HG03469 (cell line): Measurements from ENCODE around the gene PSMD1.
"Not testable (repeated sequence)": the region's sequence is repeated elsewhere in the genome, so short reads cannot be mapped to it uniquely, and the experiment has no call there.

Experiments
- ATAC-seq: cut with Tn5 transposase; IDR thresholded peaks from one replicate; pipeline ENCODE4 v1.9.1; 2021; ENCODE audit warnings: mild to moderate bottlenecking, moderate library complexity, moderate number of reproducible peaks; ENCODE audit not compliant: unreplicated experiment

Gene PSMD1

GRCh38 chr2:231140808-231141207, 84.1 kb downstream of the PSMD1 start:
- not testable (repeated sequence) for ATAC-seq

- no peak for ATAC-seq
These were observed 88.2 kb downstream of the PSMD1 start for GRCh38 chr2:231144896-231145295.

GRCh38 chr2:231146665-231147064, 90.0 kb downstream of the PSMD1 start:
- no peak for ATAC-seq

DNA sequence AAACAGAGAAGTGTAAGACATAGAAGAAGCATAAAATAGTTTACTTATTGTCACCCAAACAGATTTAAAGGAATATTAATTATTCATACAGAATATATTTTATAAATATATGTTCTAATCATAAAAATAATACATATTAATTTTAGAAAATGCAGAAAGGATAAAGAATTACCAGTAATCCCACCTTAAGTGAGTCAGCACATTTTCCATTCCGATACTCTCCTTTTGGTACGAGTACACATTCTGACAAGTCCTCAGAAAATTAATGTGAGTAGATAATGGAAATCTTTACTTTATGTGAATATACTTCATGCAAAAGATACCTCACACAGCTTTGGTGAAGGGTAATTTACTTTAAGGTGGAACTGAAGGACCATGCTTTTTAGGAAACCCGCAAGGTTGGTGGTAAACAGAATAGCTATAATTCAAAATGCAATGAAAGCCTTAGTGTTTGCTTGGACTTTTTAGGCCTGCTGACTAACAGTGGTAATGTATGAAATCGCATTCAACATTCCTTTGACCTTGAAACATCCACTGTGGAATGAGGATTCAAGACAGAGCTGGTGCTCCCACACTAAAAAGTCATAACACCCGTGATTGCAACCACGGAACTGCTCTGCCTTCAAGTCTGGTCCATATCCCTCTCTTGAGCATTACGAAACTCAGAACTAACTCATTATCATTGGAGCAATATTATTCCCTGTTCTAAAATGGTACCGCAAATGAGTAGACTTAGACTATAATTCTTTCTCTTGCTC, 96.3 kb downstream of the PSMD1 start:
- no peak for ATAC-seq

DNA sequence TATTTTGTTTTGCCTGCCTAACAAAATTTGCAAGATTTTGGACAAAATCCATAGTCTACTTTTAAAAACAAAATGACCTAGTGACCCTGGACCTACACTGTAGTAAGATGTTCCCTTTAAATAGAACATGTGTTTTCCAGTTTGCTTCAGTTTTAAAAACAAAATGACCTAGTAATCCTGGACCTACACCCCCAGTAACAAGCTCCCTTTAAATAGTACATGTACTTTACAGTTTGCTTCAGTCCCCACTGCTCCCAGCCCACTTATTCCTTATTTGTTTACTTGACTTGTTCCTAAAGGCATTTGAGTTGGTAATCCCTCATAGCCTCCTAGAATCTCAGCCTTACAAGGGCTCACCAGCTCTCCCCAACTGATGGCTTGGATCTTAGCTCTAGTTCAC, 102.6 kb downstream of the PSMD1 start:
- no peak for ATAC-seq

DNA sequence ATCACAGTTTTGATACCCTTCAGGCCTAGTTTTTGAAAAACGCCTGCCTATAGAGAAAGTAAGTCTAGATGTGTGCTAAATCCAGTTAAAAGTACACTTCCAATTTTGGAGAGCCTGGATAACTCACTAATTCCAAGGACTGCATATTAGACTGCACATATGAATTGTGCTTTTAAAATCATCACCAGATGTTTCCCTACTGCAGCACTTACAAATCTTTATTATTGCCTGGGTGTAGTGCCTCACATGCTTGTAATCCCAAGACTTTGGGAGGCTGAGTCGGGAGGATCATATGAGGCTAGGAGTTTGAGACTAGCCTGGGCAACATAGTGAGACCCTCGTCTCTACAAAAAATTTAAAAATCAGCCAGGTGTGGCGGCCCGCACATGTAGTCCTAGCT, 104.0 kb downstream of the PSMD1 start:
- ATAC-seq: no peak

DNA sequence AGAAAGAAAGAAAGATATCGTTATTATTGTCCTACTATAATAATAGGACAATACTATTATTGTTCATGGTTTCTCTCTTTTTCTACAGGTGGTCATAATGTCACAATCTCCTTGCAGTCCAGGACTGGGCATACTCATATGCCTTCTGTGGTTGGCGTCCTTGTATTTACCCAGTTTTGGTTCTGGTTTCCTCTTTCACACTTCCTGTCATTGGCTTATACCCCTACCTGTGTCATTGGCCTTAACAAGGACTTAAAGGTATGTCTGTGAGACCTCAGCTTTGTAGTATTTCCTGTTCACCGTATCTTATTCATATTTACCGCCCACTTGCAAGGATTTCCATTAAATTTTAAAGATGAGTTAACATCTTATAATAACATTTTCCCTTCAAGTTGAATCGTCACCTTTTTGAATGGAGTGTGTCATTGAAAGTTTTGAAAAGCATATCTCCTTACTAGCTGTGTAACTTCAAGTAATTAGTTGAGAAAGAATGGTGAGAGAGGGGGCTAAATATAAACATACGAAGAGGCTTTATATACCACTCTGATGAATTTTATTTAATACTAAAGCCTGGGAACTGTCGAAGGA, 104.7 kb downstream of the PSMD1 start:
- peak; percentile 48 for ATAC-seq

GRCh38 chr2:231161877-231162329, 105.2 kb downstream of the PSMD1 start:
- no peak for ATAC-seq

DNA sequence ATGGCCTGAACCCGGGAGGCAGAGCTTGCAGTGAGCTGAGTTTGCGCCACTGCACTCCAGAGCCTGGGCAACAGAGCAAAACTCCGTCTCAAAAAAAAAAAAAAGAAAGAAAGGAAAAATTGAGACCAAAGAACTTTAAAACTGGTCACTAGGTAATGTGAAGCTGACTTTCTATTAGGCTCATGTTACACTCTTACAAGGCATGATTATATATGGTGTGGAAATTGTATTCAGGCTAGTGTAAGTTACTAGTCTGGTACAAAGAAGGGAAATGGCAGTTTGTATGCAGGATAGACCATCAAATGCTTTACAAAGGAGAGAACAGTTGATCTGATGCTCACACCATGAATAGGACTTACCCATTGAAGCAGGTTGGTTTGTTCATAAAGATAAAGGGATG, 106.3 kb downstream of the PSMD1 start:
- no peak for ATAC-seq

DNA sequence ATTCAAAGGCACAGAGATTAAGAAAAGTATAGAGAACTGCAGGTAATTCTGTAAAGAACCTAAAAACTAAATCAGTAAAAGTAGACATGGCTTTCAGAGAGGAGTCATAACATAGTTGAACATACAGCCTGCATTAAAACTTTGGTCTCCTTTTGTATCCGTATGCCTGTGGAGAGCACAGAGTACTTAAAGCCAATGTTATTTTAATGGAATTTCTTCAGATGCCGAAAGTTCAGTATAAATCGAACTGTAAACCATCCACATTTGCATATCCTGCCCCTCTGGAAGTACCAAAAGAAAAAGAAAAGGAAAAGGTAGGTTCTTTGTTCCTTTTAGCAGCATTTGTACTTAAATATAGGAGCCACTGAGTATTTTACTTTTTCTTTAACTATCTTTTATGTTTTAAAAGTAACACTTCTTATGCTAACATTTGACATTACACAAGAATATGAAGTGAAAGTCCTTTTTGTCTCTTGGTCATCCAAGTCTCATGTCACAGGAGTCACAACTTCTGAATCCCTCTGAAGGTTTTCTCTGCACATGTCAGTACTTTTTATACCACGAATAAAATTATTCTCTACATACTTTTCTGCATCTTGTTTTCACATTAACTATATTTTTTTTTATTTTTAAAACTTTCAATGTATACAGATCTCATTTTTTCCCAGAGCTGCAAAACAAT, 106.9 kb downstream of the PSMD1 start:
- ATAC-seq: no peak

DNA sequence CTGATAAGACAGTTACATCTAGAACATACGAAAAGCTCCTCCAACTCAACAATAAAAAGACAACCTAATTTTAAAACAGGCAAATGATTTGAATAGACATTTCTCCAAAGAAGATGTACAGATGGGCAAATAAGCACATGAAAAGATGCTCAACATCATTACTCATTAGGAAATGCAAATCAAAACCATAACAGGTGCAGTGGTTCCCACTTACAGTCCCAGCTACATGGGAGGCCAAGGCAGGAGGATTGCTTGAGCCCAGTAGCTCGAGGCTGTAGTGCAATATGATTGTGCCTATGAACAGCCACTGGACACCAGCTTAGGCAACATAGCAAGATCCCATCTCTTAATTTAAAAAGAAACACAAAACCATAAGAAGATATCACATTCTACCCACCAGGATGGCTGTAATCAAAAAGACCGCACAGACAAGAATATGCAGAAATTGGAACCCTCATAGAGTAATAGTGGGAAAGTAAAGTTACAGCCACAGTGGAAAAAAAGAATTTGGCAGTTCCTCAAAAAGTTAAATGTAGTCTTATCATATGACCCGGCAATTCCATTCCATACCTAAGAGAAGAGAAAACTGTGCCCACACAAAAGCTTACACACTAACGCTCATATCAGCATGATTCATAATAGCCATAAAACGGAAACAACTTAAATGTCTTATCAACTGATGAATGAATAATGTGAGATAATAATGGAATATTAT, 111.2 kb downstream of the PSMD1 start:
- no peak for ATAC-seq

DNA sequence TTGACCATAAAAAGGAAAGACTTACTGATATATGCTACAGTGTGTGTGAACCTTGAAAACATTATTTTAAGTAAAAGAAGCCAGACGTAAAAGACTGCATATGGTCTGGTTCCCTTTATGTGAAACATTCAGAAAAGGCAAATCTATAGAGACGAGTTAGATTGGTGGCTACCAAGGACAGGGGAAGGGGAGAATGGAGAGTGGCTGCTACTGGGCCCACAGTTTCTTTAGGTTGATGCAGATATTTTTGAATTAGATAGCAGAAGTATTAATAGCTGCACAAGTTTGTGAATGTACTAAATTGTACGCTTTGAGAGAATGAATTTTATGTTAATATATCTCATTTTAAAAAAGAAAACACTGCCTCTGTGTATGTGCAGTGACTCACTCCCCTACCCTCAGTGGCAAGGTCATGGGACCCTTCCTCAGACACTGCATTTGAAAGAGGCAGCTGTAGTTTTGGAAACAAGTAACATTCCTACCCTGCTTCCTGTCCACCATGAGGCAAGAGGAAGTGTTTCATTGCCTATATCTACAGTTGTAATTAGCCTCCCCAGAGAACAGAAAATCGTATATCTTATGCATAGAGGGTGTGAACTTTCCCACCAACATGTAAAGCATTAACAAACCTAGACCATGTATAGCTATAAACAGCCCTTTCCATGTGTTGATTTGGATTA, 111.9 kb downstream of the PSMD1 start:
- no peak for ATAC-seq

DNA sequence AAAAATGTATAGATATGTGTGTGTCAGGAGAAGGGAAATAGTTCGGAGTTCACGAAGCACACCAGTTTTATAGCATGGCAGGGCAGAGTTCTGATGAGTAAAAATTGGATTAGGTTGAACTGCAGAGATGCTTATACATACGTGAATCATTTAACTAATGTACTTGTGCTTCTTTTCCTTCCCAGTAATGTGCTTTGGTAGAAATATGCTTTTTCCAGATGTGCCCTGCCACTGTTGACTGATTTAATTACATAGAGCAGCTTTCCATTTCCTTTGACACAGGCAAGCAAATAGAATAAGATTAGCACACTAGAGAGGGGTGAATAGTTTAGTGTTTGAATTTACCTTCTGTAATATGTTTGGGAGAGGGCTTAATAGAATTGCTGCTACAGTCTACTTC, 112.8 kb downstream of the PSMD1 start:
- no peak for ATAC-seq

- ATAC-seq: no peak
These were observed 113.4 kb downstream of the PSMD1 start for GRCh38 chr2:231170055-231170454.

GRCh38 chr2:231172025-231172424, 115.4 kb downstream of the PSMD1 start:
- no peak for ATAC-seq

- ATAC-seq: no peak
These were observed 117.6 kb downstream of the PSMD1 start for GRCh38 chr2:231174211-231174651.

- ATAC-seq: no peak
These were observed 119.4 kb downstream of the PSMD1 start for GRCh38 chr2:231176066-231176465.

DNA sequence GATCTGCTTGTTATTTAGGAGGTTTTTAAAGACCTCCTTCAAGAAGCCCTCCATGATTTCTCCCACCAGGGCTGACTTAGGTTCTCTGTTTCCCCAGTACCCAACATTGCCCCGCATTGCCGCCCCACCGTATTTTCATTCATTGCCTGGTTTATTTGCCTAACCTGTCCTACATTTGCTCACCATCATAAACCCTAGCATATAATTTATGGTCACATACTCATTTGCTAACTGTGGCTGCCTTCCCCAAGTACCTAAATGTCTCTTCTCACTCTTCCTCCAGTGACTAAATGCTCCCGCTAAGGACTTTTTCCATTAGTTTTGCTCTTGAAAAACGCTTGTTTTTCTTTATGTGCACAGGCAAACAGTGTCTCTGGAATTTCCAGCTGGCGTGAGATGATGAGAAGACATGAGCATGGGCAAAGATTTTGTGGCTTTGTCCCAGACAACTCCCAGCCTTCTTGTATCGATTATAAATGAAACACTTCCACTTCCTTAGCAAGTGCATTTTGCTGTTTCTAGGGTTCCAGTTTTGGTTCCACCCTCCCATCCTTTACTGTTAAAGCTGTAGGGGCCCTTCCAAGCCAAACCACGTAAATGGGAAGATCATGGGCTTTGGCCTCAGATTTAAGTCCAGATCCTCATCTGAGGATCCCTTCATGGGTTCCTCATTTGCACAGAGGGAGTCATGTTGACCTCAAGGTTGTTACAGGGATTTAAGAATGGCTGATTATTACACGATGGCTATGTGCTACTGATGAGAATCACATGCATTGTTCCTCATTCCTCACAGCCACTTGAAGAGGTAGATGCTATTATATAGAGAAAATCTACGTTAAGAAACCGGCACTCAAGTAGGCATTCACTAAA, 120.7 kb downstream of the PSMD1 start:
- no peak for ATAC-seq

DNA sequence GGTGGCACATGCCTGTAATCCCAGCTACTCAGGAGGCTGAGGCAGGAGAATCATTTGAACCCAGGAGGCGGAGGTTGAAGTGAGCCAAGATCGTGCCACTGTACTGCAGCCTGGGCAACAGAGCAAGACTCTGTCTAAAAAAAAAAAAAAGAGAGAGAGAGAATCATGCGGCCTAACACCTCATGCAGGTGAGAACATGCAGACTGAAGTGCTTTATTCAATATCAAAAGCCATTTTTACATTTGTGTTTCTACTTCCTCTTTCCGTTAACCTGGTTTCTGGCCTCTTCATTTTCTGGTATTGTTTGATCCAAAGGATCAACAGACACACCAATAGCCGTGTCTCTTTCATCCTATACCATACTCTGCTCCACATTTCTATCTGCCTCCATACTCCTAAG, 122.1 kb downstream of the PSMD1 start:
- not testable (repeated sequence) for ATAC-seq
